K562 (cell line): ENCODE data around the gene DCAF12. TPM values are rescaled to one million over a fixed set of nuclear protein-coding genes. Genes with fewer than 3 reads are reported as not detected.

Experiments used
- ARID4B ChIP-seq: sonication (generic); formaldehyde crosslinking; IDR thresholded peaks from 2 replicates; pipeline ENCODE4 v1.8.0; 2022; ENCODE audit warnings: mild to moderate bottlenecking, missing genetic modification reagents
- CAMTA2 ChIP-seq: fragments of 250-450 bp; sonication (Bioruptor Pico); conservative IDR thresholded peaks from 2 replicates; pipeline ENCODE4 v1.5.1; 2022
- ETV1 ChIP-seq: fragments of 450-650 bp; conservative IDR thresholded peaks from 2 replicates; pipeline ENCODE4 v1.6.1; 2016; ENCODE audit warnings: missing genetic modification characterization, control low read depth, low read depth, missing compliant biosample characterization
- HDAC2 ChIP-seq: fragments of 450-650 bp; IDR thresholded peaks from 2 replicates; pipeline ENCODE4 v1.6.1; 2016; ENCODE audit warnings: mild to moderate bottlenecking
- HMGN3 ChIP-seq: IDR thresholded peaks from 2 replicates; pipeline ENCODE4 v1.6.1; 2011; ENCODE audit warnings: borderline replicate concordance, low read depth, mild to moderate bottlenecking, mixed read lengths, low read length; ENCODE audit not compliant: insufficient read length; ENCODE audit errors: extremely low read depth
- PKNOX1 ChIP-seq: fragments of 450-650 bp; IDR thresholded peaks from 2 replicates; pipeline ENCODE4 v1.6.1; 2016
- POU5F1 ChIP-seq: fragments of 150-350 bp; IDR thresholded peaks from 2 replicates; pipeline ENCODE4 v1.6.1; 2014; ENCODE audit warnings: borderline replicate concordance, low read length, low read depth, mild to moderate bottlenecking; ENCODE audit not compliant: partially characterized antibody
- RBM25 ChIP-seq: fragments of 200-400 bp; formaldehyde crosslinking; IDR thresholded peaks from 2 replicates; pipeline ENCODE4 v1.6.1; 2018; ENCODE audit warnings: low read length, low read depth, moderate library complexity; ENCODE audit not compliant: severe bottlenecking
- SNRNP70 ChIP-seq: fragments of 200-400 bp; formaldehyde crosslinking; optimal IDR thresholded peaks from 2 replicates; pipeline ENCODE3; 2017; ENCODE audit warnings: low read depth, low read length
- UBTF ChIP-seq, 2 experiments: IDR thresholded peaks; 2 replicates each; pipeline ENCODE4 v1.6.1; 2012; ENCODE audit warnings: improper control_type of control experiment in 2 of 2, low read depth in 2 of 2, low read length in 2 of 2, borderline replicate concordance in 1 of 2
- ZNF12 ChIP-seq: sonication (generic); formaldehyde crosslinking; IDR thresholded peaks from 2 replicates; pipeline ENCODE4 v1.4.0; 2020; ENCODE audit warnings: mild to moderate bottlenecking, missing genetic modification reagents
- polyA plus RNA-seq, 8 experiments: library from polyadenylated mRNA; depleted of rRNA in 4 of 8; stranded (reverse) in 5 of 8; unstranded in 3 of 8; fragments of >200 nt; fragmentation: Nextera tagmentation in 2 of 8; fragmentation: Illumina TruSeq in 1 of 8; extraction: Ambion mirVana in 2 of 8; extraction: Trizol in 1 of 8; gene quantifications; 2 replicates each; pipeline versions ENCODE4 v1.2.1 to v1.2.3, GENCODE V29; 2011 to 2014; ENCODE audit warnings: inconsistent platforms in 1 of 8, missing spikeins in 1 of 8
- total RNA-seq, 7 experiments: library from RNA; depleted of rRNA in 6 of 7; stranded (reverse); fragments of >200 nt in 6 of 7; fragmentation: Illumina TruSeq in 2 of 7; extraction: Trizol in 2 of 7; gene quantifications; 2 replicates each; pipeline versions ENCODE4 v1.2.1 to v1.2.3, GENCODE V29; 2011 to 2021; ENCODE audit warnings: low replicate concordance in 1 of 7
- TF ChIP-seq, protein P1 (sequence below), 3 experiments: IDR thresholded peaks in 2 of 3; conservative IDR thresholded peaks in 1 of 3; 2 replicates each; pipeline ENCODE4 v1.5.1; 2011 to 2012; ENCODE audit warnings: low read length in 3 of 3, mild to moderate bottlenecking in 3 of 3, control low read depth in 2 of 3, improper control_type of control experiment in 1 of 3, inconsistent platforms in 1 of 3, low read depth in 1 of 3, mixed read lengths in 1 of 3, moderate library complexity in 1 of 3; ENCODE audit not compliant: insufficient read depth in 2 of 3
- TF ChIP-seq, protein P2 (sequence below): fragments of 250-450 bp; sonication (Bioruptor Pico); IDR thresholded peaks from 2 replicates; pipeline ENCODE4 v1.5.0; 2022; ENCODE audit warnings: mild to moderate bottlenecking

DCAF12 gene
- total and polyA plus RNA-seq, 9 of the 15 experiments (the other 6 are each of a cell fraction or from before 2014, with no cell fraction given): 10.9 to 59.6 (median 30.8) TPM

- TF ChIP-seq UBTF (IDR thresholded peaks at IDR 0.05; ENCODE audit: borderline replicate concordance in 1 of 2, low read depth in 2 of 2, low read length in 2 of 2) (peak; percentile 54 to 83; a peak in 2 of 4 replicates), ARID4B (peak; percentile 46; the same call in 1 of the 2 replicates), ETV1 (tag) (peak; percentile 42), HDAC2 (peak; percentile 84; the same call in 1 of the 2 replicates), CAMTA2 (CRISPR knock-in tag) (no peak), SNRNP70 (no peak), HMGN3 (peak; percentile 11), RBM25 (no peak), ZNF12 (CRISPR knock-in tag) (no peak), PKNOX1 (no peak), POU5F1 (peak; percentile 75)
- TF ChIP-seq, protein P1, sequence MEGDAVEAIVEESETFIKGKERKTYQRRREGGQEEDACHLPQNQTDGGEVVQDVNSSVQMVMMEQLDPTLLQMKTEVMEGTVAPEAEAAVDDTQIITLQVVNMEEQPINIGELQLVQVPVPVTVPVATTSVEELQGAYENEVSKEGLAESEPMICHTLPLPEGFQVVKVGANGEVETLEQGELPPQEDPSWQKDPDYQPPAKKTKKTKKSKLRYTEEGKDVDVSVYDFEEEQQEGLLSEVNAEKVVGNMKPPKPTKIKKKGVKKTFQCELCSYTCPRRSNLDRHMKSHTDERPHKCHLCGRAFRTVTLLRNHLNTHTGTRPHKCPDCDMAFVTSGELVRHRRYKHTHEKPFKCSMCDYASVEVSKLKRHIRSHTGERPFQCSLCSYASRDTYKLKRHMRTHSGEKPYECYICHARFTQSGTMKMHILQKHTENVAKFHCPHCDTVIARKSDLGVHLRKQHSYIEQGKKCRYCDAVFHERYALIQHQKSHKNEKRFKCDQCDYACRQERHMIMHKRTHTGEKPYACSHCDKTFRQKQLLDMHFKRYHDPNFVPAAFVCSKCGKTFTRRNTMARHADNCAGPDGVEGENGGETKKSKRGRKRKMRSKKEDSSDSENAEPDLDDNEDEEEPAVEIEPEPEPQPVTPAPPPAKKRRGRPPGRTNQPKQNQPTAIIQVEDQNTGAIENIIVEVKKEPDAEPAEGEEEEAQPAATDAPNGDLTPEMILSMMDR (IDR thresholded peaks at IDR 0.05 in 2 of 3, conservative IDR thresholded peaks at IDR 0.05 in 1 of 3; ENCODE audit: insufficient read depth in 2 of 3, low read depth in 1 of 3, low read length in 3 of 3): peak in 1 of 3 experiments; percentile 15; a peak in 1 of 6 replicates
- TF ChIP-seq, protein P2, sequence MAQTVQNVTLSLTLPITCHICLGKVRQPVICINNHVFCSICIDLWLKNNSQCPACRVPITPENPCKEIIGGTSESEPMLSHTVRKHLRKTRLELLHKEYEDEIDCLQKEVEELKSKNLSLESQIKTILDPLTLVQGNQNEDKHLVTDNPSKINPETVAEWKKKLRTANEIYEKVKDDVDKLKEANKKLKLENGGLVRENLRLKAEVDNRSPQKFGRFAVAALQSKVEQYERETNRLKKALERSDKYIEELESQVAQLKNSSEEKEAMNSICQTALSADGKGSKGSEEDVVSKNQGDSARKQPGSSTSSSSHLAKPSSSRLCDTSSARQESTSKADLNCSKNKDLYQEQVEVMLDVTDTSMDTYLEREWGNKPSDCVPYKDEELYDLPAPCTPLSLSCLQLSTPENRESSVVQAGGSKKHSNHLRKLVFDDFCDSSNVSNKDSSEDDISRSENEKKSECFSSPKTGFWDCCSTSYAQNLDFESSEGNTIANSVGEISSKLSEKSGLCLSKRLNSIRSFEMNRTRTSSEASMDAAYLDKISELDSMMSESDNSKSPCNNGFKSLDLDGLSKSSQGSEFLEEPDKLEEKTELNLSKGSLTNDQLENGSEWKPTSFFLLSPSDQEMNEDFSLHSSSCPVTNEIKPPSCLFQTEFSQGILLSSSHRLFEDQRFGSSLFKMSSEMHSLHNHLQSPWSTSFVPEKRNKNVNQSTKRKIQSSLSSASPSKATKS (CRISPR knock-in tag): no peak
Observed at GRCh38 chr9:34126207-34127034, at the start of gene DCAF12 (continued).
